Mesothelial cell of epicardium (in vitro differentiated cells): ENCODE measurements around the gene TMCO1. TPM values are rescaled to one million over a fixed set of nuclear protein-coding genes. Genes with fewer than 3 reads are reported as not detected.

Source experiments
- DNase-seq, 2 experiments: peaks; one replicate each; pipeline ENCODE4 v3.0.0; 2021; ENCODE audit warnings: low spot score in 2 of 2; ENCODE audit not compliant: unreplicated experiment in 2 of 2
- H3K27ac Mint-ChIP-seq: 2 replicates; pipeline ENCODE4 v1.8.0; 2021; ENCODE audit warnings: mixed read lengths
- H3K27me3 Mint-ChIP-seq: 2 replicates; pipeline ENCODE4 v1.8.0; 2021; ENCODE audit warnings: low read depth, mixed read lengths
- H3K36me3 Mint-ChIP-seq: 2 replicates; pipeline ENCODE4 v1.8.0; 2021; ENCODE audit warnings: mixed read lengths
- H3K4me1 Mint-ChIP-seq: 2 replicates; pipeline ENCODE4 v1.8.0; 2021; ENCODE audit warnings: mixed read lengths
- H3K4me3 Mint-ChIP-seq: 2 replicates; pipeline ENCODE4 v1.8.0; 2021; ENCODE audit warnings: mild to moderate bottlenecking, moderate library complexity, mixed read lengths
- H3K9me3 Mint-ChIP-seq: 2 replicates; pipeline ENCODE4 v1.8.0; 2021; ENCODE audit warnings: mixed read lengths
- CTCF ChIP-seq: fragments of 200-600 bp; sonication (generic); IDR thresholded peaks from one replicate; pipeline ENCODE4 v1.5.0; 2021; ENCODE audit warnings: antibody characterized with exemption; ENCODE audit not compliant: unreplicated experiment
- total RNA-seq: library from RNA; stranded (reverse); gene quantifications from 3 replicates; pipeline ENCODE4 v1.2.1, GENCODE V29; 2021

The TMCO1 gene
- total RNA-seq, 1 donor from 2014 or later = 69.6 TPM

DNA sequence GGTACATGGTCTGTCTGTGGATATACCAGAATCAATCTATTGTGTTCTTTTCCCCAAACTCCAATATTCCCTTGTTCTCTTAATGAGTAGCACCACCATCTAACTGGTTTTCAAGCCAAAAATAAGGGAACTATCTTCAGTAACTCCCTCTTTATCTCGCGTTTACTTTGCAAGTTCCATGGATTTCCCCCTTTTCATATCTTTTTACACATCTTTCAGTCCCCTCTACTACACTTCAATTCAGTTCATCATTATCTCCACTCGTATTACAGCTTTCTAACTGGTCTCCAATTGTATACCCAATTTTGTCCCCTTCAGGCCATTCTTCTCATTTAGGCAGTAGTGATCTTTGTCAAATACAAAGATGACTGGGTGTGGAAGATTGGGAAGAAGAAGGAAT lies 4.1 kb upstream of the TMCO1 start:
- Mint-ChIP-seq H3K4me1 (peaks cover 20% of the 10 kb centered on the region), H3K4me3 (no peak overlapping the region), H3K9me3 (no peaks in the 10 kb centered on the region), H3K27ac (no peak overlapping the region), H3K27me3 (no peaks in the 10 kb centered on the region), H3K36me3 (peaks cover 11% of the 10 kb centered on the region)
- no peak for TF ChIP-seq CTCF
- no peak for DNase-seq

DNA sequence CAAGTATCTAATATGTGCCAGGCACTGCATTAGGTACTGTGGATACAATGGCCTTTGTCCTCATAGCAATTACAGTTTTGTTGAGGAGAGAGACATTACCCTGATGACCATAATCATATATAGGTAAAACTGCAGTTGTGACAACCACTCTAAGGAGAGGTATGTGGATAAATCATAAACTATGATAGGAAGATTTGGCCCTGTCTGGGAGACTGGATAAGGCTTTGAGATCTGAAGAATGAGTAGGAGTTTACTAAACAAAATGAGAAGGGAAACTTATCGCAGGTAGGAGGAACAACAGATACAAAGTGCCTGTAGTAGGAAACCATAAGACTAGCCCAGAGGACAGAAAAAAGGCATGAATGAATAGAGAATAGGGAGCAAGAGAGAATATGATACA lies 4.4 kb downstream of the TMCO1 start:
- no peak overlapping the region for H3K4me3 Mint-ChIP-seq

GRCh38 chr1:165763442-165763841 lies 5.2 kb downstream of the TMCO1 start:
- H3K9me3 Mint-ChIP-seq = no peaks in the 10 kb centered on the region
- H3K27me3 Mint-ChIP-seq = no peaks in the 10 kb centered on the region
- peaks cover 13% of the 10 kb centered on the region for H3K4me1 Mint-ChIP-seq
- no peak for TF ChIP-seq CTCF
- DNase-seq = no peak
- no peak overlapping the region for H3K4me3 Mint-ChIP-seq
- H3K27ac Mint-ChIP-seq = no peak overlapping the region
- H3K36me3 Mint-ChIP-seq = peaks cover 25% of the 10 kb centered on the region

More for the DNA sequence above, 4.4 kb downstream of the TMCO1 start:
- no peak for DNase-seq
- Mint-ChIP-seq H3K9me3 (no peaks in the 10 kb centered on the region), H3K36me3 (peaks cover 23% of the 10 kb centered on the region), H3K27ac (no peak overlapping the region), H3K27me3 (no peaks in the 10 kb centered on the region), H3K4me1 (peaks cover 18% of the 10 kb centered on the region)
- TF ChIP-seq CTCF = no peak

GRCh38 chr1:165762725-165763124 lies 5.9 kb downstream of the TMCO1 start:
- no peak for TF ChIP-seq CTCF
- H3K27ac Mint-ChIP-seq = no peak overlapping the region
- H3K36me3 Mint-ChIP-seq = peaks cover 29% of the 10 kb centered on the region

GRCh38 chr1:165759095-165759494 lies 9.6 kb downstream of the TMCO1 start:
- H3K27me3 Mint-ChIP-seq = no peaks in the 10 kb centered on the region
- no peak for TF ChIP-seq CTCF
- no peak for DNase-seq
- H3K9me3 Mint-ChIP-seq = no peaks in the 10 kb centered on the region
- H3K4me3 Mint-ChIP-seq = no peak overlapping the region
- H3K4me1 Mint-ChIP-seq = no peaks in the 10 kb centered on the region
- peaks cover 13% of the 10 kb centered on the region for H3K36me3 Mint-ChIP-seq
- H3K27ac Mint-ChIP-seq = no peak overlapping the region

More at GRCh38 chr1:165762725-165763124, 5.9 kb downstream of the TMCO1 start:
- DNase-seq = no peak
- Mint-ChIP-seq H3K27me3 (no peaks in the 10 kb centered on the region), H3K9me3 (no peaks in the 10 kb centered on the region), H3K4me3 (no peak overlapping the region), H3K4me1 (peaks cover 6% of the 10 kb centered on the region)

- H3K27ac Mint-ChIP-seq = no peak overlapping the region
- no peaks in the 10 kb centered on the region for H3K9me3 Mint-ChIP-seq
- no peaks in the 10 kb centered on the region for H3K27me3 Mint-ChIP-seq
- H3K4me3 Mint-ChIP-seq = no peak overlapping the region
- H3K36me3 Mint-ChIP-seq = peaks cover 20% of the 10 kb centered on the region
- no peak for DNase-seq
- H3K4me1 Mint-ChIP-seq = no peaks in the 10 kb centered on the region
- TF ChIP-seq CTCF = no peak
These were observed 13.2 kb downstream of the TMCO1 start for GRCh38 chr1:165755393-165756010.
